Fibroblast of gingiva (primary cell): ENCODE measurements around the gene ST6GALNAC2.
A peak's percentile ranks its signal among the peaks of the same experiment; 100 is the strongest.

Source experiments
- DNase-seq: peaks from one replicate; pipeline ENCODE4 v3.0.0-alpha.2; 2011; ENCODE audit warnings: low read depth

ST6GALNAC2 gene

DNA sequence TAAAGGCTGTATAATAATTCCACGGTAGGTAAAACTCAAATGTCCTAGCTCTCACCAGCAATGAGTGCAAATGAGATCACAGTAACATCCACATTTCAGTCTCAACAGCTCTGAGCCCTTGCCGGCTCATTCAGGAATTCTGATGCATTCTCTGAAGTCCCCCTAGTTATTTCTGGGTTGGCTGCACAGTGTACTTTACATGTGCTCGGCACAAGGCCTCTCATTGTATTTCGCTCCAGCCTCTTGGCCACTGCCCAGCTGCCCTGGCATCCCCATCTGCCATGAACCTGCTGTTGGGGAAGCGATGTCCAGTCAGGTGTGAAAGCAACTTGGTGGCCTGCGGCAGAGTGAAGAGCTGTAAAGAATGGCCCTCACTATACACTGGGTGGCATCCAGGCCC is 31.5 kb downstream of the ST6GALNAC2 start:
- DNase-seq, result no peak

DNA sequence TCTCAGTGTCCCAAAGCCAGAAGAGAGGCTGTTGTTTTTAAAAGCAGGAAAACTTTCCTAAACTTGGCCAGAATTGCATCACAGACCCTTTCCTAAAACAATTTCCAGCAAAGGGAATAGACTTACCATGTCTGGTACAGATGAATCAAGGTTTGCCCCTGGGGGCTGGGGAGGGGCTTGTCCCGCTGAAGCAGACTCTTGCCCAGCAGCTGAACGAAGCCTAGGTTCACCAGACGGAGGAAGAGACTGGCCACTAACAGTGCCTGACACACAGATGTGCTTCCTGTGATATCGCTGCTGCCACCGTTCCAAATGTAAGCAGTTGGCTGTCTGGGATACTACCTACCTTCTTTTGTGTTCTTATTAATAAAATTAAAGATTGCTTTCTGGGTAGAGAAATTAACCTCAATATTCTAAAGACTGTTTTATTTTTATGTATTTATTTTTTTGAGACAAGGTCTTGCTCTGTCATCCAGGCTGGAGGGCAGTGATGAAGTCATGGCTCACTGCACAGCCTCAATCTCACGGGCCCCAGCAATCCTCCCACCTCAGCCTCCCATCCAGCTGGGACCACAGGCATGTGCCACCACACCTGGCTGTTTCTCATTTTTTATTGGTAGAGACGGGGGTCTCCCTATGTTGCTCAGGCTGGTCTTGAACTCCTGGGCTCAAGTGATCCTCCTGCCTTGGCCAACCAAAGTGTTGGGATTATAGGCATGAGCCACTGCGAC is 32.3 kb downstream of the ST6GALNAC2 start:
- DNase-seq, result no peak

DNA sequence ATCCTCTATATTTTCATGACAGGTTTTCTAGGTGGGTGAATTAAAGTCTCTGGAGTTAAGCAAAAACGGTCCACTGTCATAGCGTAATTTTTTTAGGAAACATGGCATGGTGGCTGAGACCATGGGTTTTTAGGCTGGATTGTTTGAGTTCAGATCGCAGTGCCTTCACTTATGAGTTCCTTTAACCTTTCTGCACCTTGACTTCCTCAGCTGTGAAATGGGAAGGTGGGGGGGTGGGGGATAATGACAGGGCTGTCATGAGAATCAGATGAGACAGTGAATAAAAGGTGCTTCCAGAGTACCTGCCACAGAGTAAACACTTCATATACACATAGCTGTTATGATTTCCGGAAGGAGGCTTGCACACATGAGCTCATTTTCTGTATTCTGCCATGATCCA is 34.0 kb downstream of the ST6GALNAC2 start:
- no peak for DNase-seq

DNA sequence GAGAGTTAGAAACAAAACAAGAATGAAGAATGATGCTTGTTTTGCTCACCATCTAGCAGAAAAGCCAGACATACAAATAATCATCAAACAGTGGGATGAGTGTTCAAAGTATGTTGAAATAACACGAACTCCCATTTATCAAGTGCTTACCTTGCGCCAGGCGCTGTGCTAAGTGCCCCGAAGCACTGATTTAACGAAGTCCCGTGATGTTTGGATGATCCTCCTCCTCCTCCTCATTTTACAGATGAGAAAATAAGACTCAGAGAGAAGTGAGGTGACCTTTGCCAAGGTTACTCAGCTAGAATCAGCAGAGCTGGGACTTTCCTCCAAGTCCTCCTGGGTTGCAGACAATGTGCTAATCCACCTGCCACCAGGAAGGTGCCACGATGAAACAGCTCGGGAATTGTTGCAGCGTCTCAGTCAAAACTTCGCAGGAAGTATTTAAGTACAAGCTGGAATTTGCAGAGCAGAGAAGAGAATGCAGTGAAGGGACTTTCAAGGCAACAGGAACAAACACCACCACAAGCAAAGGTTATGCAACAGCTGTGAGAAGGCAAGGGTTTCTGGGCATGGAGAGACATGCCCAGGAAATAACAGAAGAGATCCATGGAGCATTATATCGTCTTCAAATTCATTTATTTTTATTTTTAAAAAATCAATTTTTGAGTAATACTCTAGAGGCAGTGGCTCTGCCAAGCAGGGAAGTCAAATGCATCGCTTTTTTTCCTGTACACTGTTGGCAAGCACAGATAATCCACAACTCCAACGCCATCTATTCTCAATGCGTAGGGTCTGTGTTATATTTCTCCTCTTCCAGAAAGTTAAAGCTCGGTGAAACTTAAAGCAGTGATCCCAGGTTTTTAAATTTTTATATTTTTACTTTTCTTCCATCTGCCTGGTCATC is 34.7 kb downstream of the ST6GALNAC2 start:
- peak; percentile 62 for DNase-seq

DNA sequence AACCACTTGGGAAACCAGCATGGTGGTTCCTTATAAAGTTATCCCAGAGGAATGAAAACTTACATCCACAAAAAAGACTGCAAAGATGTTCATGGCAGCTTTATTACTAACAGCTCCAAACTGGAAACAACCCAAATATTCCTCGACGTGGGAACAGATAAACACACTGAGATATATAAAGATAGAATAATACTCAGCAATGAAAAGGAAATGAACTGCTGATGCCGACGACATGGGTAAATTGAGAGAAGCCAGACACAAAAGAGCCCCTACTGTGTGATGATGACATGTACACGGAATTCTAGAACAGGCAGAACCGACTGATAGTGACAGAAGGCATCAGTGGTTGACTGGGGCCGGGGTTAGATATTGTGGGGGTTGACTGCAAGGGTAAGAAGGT is 36.1 kb downstream of the ST6GALNAC2 start:
- DNase-seq, result no peak

DNA sequence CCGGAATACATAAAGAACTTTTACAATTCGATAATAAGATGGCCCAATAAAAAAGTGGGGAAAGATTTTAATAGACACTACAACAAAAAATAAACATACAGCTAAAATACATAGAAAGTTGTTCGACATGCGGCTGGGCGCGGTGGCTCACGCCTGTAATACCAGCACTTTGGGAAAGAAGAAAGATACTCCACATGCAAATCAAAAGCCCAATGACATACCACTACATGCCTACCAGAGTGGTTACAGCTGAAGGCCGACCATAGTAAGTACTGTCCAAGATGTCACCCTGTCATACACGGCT is 36.5 kb downstream of the ST6GALNAC2 start:
- no peak for DNase-seq

DNA sequence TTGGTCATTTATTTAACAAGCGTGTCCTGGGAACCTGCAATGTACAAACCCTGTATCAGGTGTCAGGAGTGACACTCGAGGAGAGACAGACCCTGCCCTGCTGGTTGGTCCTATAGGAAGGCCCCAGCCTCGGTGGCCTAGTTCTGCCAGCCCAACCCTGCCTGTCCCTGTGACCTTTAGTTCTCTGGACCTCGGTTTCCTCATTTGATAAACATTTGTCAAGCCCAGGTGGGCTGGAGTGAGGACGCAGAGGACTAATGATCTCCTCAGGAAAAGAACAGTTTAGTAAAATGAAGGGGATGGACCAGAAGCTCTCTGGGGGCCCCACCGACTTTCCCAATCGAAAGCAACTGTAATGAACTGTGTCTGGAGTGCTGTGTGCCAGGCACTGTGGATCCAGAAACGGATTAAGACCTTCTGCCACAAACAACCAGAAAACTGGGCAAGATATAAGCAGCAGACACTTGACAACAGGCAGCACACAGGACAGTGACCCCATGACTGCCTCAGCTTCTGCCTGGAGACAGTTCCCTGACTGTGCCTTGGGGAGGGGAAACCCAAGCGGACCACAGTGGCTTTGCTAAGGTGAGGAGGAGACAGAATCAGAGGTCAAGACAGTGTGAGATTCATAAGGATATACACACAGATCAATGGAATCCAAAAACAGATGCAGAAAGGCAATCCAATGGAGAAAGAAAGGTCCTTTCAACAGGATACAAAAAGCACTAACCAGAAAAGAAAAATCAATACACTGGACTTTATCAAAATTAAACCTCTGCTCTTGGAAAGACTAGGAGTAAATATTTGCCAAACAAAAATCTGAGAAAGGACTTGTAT is 37.1 kb downstream of the ST6GALNAC2 start:
- DNase-seq, result no peak

DNA sequence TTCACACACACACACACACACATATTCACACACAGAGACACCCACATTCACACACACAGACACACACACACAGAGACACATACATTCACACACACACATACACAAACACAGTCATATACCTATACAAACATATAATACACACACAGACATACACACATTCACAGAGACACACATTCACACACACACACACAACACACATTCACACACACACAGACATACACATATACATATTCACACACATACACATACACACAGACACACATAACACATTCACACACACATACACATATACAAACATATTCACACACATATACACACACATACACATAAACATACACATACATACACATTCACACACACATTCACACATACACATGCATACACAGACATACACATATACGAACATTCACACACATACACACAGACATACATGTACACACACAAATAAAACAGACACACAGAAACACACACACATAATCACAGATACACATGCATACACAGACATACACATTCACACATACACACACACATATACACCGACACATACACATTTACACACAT is 37.9 kb downstream of the ST6GALNAC2 start:
- DNase-seq, result no peak

DNA sequence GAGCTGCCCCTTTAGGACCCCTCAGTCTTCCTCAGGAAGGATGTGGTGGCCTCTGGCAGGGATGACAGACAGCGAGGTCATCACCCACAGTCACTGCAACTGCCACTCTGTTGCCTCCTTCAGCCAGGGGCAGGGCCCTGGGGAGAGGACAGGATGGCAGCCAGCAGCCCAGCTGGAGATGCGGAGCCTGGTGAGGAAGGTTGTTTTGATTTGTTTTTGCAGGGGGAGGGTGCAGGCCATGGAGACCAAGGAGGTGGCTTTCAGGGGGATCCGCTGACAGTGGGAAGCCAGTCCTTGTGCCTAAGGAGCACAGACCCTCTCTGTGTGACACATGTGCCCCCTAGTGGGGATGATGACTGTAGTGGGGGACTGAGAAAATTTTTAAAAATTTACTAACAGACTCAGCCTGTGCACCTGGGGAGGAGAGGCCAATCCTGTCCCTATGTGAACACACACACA is 38.4 kb downstream of the ST6GALNAC2 start:
- peak; percentile 59 for DNase-seq

DNA sequence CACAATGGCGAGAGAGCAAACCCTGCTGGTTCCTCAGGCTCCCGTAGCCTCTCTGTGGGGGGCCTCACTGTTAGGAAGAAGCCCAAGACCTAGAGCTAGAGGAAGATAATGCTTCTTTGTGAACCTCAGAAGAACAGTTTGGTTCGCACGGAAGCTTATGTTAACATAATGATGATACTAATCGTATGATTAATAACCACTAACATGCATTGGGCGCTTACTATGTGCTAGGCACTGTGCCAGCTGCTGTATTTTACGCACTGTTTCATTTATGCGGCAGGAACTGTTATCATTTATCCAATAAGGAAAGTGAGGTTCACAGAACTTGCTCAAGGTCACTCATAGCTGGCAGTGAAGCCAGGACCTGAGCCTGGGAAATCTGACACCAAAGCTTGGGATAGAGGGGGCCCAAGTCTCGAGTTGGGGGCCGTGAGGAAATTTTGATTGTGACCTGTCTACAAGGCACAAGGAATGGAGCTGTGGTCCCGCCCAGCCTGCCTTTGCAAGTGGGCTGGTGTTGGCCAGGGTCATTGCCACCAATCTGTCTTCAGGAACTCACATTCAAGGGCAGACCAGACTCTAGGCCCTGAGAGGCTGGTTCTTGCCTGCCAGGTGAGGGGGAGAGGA is 39.0 kb downstream of the ST6GALNAC2 start:
- DNase-seq, result peak; percentile 71

DNA sequence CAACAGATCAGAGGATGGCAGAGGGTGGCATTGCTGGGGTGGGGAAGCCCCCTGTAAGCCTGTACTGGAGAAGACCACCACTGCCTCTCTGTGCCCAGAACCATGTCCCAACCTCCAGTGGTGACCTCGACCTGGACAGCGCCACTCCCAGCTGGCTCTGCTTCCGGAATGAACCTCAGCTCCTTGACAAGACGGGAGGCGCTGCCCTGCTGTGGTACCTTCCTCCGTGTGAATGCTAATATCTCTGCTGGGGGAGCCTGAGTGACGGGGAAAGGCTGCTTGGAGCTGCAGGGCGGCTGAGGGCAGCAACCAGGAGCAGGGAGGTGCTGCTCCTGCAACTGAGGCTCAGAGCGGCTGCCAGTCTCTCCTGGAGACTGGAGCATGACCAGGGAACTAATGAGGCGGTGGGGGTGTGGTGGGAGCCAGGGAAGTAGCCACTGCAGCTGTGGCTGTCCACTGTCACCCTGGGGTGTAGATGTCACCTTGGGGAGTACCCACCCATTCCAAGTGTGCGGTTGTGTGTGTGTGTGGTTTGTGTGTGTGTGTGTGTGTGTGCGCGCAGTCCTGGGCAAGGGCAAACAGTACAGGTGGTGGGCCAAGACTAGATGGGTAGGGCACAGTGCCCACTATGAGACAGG is 39.6 kb downstream of the ST6GALNAC2 start:
- no peak for DNase-seq

DNA sequence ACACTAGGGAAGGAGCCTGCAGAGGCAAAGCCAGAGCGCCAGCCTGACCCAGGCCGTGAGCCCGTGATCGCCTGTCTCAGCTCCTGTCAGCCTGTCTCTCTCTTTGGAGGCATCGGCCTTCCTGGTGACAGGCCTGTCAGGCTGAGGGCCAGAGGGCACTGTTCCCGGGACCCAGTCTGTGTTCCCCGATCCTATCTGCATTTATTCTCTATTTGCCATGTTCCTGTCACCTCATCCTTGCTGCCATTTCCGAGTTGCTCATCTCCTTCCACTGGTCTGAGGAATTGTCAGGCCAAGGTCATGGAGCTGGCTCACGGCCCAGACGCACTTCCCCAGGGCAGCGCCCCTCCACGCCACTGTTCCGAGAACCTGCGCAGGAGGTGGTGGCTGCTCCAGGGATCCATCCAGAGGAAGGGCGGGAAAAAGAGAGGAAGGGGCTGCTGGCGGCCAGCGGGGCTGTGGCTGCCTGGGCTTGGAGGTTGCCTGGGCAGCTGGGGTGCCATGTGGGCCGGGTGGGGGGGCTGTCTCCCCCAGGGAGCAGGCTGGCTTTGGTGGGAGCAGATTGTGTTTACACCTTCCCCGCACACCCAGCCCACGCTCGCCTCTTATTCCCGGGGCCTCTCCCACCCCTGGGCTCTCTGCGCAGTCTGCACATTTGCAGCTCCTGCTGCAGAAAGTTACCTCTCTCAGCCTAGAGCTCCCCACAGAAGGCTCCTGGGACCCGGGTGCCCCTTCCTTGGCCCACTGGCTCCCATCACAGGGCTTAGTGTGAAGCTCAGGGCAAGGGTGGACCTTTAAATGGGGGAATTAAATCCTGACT is 40.9 kb downstream of the ST6GALNAC2 start:
- no peak for DNase-seq

DNA sequence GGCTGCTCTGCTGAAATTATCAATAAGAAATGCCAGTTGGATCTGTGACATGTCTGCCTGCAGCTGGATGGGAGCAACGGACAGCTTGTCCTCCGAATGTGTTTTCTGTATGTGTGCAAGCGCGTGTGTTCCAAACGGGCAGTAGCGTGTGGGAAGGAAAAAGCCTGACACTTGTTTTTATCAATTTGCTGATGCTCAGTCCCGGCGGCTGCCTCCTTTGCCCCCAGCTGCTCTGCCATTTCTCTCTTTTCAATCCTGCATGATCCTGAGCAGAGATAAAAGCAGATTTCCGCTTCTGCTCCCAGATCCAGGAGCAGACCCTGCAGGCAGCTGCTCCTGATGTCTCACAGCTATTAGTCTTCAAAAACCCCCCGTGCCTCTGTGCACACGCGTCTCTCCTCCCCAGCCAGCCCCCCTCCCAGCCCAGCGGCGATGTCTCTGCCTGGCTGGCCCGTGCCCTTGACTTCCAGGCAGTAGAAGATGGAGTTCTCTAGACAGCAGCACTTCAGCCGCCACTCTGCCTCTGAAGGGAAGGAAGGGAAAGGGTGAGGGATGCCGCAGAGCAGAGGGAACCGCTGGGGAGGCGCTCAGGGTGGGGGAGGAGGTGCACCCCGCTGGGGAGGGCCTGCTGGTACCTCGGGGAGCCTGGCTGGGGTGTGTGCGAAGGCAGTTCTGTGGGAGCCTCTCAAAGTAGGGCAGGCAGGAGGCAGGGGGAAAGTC is 41.7 kb downstream of the ST6GALNAC2 start:
- no peak for DNase-seq

DNA sequence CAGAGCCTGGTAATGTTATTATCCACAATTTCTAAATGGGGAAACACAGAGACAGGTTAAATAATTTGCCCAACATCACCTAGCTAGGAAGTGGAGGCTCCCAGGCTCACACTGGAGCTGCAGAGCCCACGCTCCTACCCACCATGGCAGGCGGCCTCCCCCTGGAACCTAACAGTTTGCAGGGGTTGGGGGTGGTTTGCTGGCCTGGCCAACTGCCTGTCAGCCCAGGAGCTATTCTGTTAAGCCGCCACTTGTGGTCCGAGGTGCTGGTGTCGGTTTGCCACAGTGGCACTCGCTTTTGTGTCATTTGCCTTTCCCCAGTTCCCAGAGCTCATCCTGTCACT is 42.2 kb downstream of the ST6GALNAC2 start:
- DNase-seq, result no peak

DNA sequence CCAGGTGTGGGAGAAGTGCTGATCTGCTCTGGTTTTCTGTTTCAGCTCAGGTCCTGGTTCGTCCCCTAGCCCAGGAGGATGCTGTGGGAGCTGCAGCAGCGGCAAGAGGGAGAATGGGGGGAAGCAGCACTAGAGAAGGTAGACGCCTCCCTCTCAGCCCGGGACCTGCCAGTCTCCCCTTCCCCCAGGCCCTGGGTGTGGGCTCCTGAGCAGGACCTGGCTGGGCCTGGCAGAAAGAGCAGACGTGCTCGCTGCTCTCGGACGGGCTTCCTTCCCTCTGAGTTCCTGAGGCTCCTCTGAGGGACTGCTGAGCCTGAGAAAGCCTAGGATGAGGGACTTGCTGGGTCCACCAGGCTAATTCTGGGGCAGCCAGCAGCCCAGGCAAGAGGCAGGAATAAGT is 42.7 kb downstream of the ST6GALNAC2 start:
- DNase-seq, result no peak

DNA sequence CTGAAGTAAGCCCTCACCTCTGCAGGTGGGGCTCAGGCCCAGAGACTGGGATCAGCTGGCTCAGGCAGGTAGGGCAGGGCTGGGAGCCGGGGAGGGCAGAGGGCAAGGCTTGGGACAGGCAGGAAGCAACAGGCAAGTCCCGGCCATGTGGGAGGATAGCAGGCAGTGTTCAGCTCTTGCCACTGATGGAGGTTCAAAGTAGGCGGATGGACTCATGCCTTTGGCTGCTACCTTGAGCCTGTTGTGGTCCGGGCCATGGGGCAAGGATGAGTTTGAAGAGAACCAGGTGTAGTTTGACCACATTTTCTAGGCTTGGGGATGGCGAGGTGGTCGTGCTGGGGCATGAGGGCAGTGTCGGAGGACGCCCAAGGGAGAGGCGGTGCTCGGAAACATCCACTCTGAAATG is 43.1 kb downstream of the ST6GALNAC2 start:
- DNase-seq, result no peak

DNA sequence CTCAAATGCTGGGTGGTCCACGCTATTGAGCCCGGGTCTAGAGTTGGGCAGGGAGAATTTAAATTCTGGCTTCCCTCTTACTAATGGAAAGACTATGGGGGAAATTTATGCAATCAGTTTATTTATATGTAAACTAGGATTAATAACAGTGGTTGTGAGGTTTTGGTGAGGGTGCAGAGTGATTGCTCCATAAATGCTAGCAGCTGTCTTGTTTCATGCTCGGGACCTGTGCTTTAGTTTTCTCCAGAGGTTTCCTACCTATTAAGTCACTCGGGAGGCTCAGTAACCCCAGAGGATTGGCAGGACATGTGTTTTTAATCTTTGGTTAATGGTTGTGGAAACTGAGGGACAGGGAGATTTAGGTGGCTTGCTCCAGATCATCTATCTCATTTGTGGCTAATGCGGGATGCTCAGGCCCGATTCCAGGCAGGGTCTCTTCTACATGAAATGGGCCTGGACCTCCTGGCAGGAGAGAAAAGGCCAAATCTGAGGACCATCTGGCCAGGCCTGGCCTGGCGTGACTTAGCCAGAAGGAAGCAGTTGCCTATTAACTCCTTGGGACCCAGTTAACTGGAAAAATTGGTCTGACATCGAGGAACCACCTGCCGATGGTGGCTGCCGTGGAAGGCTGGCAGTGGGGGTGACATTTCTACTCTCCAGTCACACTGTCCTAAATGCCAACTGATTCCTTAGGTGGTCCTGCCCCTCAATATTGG is 43.8 kb downstream of the ST6GALNAC2 start:
- DNase-seq, result no peak

DNA sequence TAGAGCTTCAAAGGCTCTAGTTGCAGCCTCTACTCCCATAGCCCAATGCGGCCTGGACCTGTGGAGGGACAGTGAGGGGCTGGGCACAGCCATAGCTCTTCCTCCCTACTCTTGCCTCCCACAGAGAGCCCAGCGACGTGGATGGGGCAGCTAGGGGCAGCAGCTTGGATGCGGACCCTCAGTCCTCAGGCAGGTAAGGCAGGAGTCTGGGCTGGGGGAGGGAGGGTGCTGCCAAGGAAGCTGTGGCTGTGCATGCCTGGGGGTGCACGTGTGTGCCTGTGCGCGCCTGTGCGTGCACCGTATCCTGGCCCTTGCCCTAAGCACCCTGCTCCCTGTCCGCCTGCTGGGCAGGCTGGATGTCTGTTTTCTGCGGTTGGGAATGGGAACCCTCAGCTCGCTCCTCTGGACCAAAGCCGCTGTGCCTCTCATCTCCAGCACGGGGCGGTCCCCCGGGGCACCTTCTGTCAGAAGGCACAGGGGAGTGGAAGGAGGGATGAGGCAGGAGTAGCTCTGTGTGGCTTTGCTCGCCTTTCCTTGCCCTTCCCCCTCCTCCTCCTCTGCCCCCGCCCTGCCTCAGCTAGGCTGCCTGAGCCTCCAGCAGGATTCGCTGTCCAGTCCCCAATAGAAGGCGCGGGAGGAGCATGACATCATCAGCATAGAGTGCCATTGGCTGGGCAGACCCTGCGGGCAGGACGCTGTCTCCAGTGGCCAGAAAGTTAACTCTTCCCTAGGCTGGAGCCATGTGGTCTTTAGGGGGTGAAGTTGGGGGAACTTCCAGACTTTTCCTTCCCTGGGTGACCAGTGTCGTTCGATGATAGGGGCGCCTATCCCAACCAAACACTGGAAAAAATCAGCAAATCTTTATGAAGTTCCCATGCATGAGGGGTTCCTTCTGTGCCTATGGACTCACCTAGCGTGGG is 45.0 kb downstream of the ST6GALNAC2 start:
- peak; percentile 87 for DNase-seq
